MG63 (cell line): Measurements from ENCODE around the gene ARPP21. TPM values are rescaled to one million over a fixed set of nuclear protein-coding genes. Genes with fewer than 3 reads are reported as not detected.

Experiments
- DNase-seq: peaks from one replicate; pipeline ENCODE4 v3.0.0-alpha.2; 2020
- H3K27me3 ChIP-seq: fragments of 250-450 bp; sonication (Bioruptor Pico); 2 replicates; pipeline ENCODE4 v1.5.1; 2020; ENCODE audit warnings: mild to moderate bottlenecking, moderate library complexity
- H3K36me3 ChIP-seq: fragments of 250-450 bp; sonication (Bioruptor Pico); 2 replicates; pipeline ENCODE4 v1.5.1; 2020; ENCODE audit warnings: mild to moderate bottlenecking, moderate library complexity
- H3K4me3 ChIP-seq: fragments of 250-450 bp; sonication (Bioruptor Pico); 2 replicates; pipeline ENCODE4 v1.5.1; 2020; ENCODE audit warnings: mild to moderate bottlenecking, moderate library complexity
- H3K9me3 ChIP-seq: fragments of 250-450 bp; sonication (Bioruptor Pico); 2 replicates; pipeline ENCODE4 v1.5.1; 2020; ENCODE audit warnings: mild to moderate bottlenecking, moderate library complexity
- total RNA-seq: library from RNA; depleted of rRNA; stranded (reverse); fragments of >200 nt; shearing (Covaris generic); gene quantifications from 2 replicates; pipeline ENCODE4 v1.2.3, GENCODE V29; 2014; ENCODE audit warnings: low replicate concordance

The ARPP21 gene
- total RNA-seq, 1 experiment from 2014 or later, result not detected

GRCh38 chr3:35690271-35690670 lies 50.9 kb downstream of the ARPP21 start:
- Histone ChIP-seq H3K4me3 (no peak overlapping the region), H3K9me3 (no peaks in the 10 kb centered on the region), H3K36me3 (no peaks in the 10 kb centered on the region), H3K27me3 (no peaks in the 10 kb centered on the region)
- no peak for DNase-seq

DNA sequence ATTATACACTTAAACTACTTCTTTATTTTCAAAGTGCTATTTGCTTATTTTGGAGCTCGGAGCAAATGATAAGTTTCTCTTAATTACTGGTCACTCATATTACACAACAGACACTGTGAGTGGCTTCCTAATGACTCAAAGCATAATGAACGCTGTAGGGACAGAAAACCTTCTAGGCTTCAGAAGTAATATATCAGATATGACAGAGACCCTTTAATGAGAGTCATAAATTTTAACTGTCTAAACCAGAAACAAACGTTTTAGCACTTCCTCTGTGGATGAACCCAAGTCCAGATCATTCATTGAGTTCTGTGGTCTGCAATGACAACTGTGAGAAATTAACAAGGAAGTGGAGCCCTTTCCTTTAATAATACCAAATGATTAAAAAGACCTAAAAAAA lies 66.6 kb downstream of the ARPP21 start:
- Histone ChIP-seq H3K9me3 (no peaks in the 10 kb centered on the region), H3K4me3 (no peak overlapping the region), H3K36me3 (no peaks in the 10 kb centered on the region), H3K27me3 (no peaks in the 10 kb centered on the region)
- DNase-seq, result no peak

- Histone ChIP-seq H3K9me3 (no peaks in the 10 kb centered on the region), H3K4me3 (no peak overlapping the region), H3K27me3 (no peaks in the 10 kb centered on the region), H3K36me3 (no peaks in the 10 kb centered on the region)
- no peak for DNase-seq
Measured at GRCh38 chr3:35707904-35708303, 68.6 kb downstream of the ARPP21 start.

DNA sequence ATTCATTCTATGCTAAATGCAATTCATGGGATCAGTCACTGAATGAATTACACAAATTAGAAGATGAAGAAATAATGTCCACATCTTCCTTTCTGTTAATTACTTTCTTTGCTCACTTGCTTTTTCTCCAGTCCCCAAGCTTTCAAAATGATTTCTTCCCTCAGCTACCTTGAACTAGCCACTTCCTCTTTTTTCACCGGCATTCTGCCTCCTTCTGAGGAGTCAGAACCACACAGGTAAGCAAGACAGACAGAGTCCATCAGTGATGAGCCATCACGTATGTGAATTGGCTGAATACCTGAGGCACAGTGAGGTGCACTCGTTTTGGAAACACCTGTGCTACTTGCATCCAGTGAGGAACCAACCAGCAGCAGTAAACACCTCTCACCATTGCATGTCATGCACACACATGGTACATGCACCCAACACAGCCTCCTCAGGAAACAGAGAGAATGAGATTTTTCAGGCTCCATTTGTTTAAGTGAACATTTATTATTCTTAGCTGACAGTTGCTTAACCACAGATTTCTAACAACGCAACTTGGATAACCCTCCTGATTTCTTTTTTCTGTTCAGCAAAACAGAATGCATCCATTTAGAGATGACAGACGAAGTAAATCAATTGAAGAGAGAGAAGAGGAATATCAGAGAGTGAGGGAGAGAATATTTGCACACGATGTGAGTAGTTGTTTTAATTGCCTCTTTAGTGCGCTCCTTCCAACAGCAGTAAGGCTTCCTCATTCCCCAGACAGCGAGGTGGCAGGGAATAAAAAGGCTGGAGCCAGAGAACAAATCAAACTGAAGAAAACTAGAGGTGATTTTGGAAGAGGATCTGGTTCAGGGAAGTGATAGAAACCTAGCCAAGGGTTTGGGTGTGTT lies 69.3 kb downstream of the ARPP21 start:
- Histone ChIP-seq H3K9me3 (no peaks in the 10 kb centered on the region), H3K4me3 (no peak overlapping the region), H3K36me3 (no peaks in the 10 kb centered on the region), H3K27me3 (no peaks in the 10 kb centered on the region)
- DNase-seq, result no peak

- no peaks in the 10 kb centered on the region for H3K36me3 ChIP-seq
- no peaks in the 10 kb centered on the region for H3K9me3 ChIP-seq
- H3K27me3 ChIP-seq, result no peaks in the 10 kb centered on the region
- no peak for DNase-seq
- no peak overlapping the region for H3K4me3 ChIP-seq
Measured at GRCh38 chr3:35709691-35710090, 70.4 kb downstream of the ARPP21 start.

DNA sequence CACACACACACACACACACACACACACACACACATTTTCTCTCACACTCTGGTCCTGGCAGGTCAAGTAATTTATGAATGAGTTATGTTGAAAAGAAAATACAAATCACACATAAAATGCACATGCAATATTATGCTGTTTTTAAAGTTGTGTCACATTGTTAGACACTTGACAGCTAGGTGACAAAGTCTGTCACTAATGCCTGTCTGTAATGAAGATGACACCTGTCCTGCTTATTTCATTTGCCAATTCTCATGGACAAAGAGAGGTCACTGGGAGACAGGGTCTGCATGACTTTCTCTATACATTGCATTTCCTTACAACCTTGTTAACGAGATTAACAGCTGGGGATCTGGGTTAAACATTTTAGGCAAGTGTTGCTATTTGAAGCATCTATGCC lies 71.2 kb downstream of the ARPP21 start:
- no peak for DNase-seq
- Histone ChIP-seq H3K36me3 (no peaks in the 10 kb centered on the region), H3K27me3 (no peaks in the 10 kb centered on the region), H3K9me3 (no peaks in the 10 kb centered on the region), H3K4me3 (no peak overlapping the region)

DNA sequence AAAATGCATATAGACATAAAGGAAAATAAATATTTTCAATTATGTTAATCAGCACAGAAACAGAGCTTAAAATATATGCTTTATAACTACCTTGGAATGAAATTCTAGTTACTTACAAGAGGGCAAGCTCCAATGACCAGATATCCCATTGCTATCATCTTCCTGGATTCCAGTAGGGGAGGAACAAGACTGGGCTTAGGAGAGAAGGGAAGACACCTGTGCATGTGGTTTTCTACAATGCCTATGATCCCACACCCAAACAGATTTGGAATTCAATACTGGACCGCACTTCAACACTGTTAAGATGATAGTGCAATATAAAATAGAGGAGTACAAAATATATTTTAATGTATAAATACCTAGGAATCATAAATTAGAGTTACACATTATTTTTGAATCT lies 79.6 kb downstream of the ARPP21 start:
- Histone ChIP-seq H3K27me3 (no peaks in the 10 kb centered on the region), H3K9me3 (no peaks in the 10 kb centered on the region), H3K4me3 (no peak overlapping the region), H3K36me3 (no peaks in the 10 kb centered on the region)
- no peak for DNase-seq

DNA sequence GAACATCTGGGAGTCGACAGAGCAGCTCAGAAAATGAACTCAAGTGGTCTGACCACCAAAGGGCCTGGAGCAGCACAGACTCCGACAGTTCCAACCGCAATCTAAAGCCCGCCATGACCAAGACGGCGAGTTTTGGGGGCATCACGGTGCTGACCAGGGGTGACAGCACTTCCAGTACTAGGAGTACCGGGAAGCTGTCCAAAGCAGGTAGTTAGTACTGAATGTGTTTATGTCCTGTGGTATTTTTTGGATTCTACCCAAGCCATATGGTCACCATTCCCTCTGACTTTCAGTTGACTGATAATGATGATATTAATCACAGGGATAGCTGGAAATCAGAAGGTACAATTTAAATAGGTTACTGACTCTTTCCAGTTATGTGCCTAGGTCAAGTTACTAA lies 82.3 kb downstream of the ARPP21 start:
- no peak overlapping the region for H3K4me3 ChIP-seq
- no peaks in the 10 kb centered on the region for H3K27me3 ChIP-seq
- no peaks in the 10 kb centered on the region for H3K9me3 ChIP-seq
- H3K36me3 ChIP-seq, result no peaks in the 10 kb centered on the region
- no peak for DNase-seq

DNA sequence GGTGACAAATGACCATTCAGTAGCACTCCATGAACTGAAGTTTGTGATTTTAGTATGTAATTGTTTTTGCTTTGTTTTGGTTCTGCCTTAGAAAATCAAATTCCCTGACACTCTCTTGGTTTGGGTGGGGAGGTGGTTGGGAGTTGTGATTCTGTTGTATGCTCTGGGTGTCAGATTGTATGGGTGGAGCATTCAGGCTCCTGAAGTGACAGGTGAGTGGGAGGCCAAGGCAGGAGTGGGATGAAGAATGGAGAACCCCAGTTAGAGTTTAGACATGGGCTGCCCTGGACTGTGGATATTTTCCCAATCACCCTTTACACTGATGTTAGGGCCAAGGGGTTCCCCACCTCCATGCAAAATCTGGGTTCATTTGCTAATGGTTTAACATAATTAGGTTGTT lies 83.6 kb downstream of the ARPP21 start:
- no peak overlapping the region for H3K4me3 ChIP-seq
- H3K36me3 ChIP-seq, result no peaks in the 10 kb centered on the region
- no peaks in the 10 kb centered on the region for H3K9me3 ChIP-seq
- DNase-seq, result no peak
- no peaks in the 10 kb centered on the region for H3K27me3 ChIP-seq

GRCh38 chr3:35723480-35724097 lies 84.3 kb downstream of the ARPP21 start:
- Histone ChIP-seq H3K36me3 (no peaks in the 10 kb centered on the region), H3K27me3 (no peaks in the 10 kb centered on the region), H3K4me3 (no peak overlapping the region), H3K9me3 (no peaks in the 10 kb centered on the region)
- DNase-seq, result no peak

- H3K27me3 ChIP-seq, result no peaks in the 10 kb centered on the region
- no peak for DNase-seq
- H3K9me3 ChIP-seq, result no peaks in the 10 kb centered on the region
- H3K36me3 ChIP-seq, result no peaks in the 10 kb centered on the region
- H3K4me3 ChIP-seq, result no peak overlapping the region
Measured at GRCh38 chr3:35724106-35724505, 84.8 kb downstream of the ARPP21 start.

- DNase-seq, result no peak
- H3K4me3 ChIP-seq, result no peak overlapping the region
- no peaks in the 10 kb centered on the region for H3K27me3 ChIP-seq
- H3K36me3 ChIP-seq, result no peaks in the 10 kb centered on the region
- no peaks in the 10 kb centered on the region for H3K9me3 ChIP-seq
Measured at GRCh38 chr3:35727179-35727578, 87.9 kb downstream of the ARPP21 start.

- Histone ChIP-seq H3K36me3 (no peaks in the 10 kb centered on the region), H3K27me3 (no peaks in the 10 kb centered on the region), H3K9me3 (no peaks in the 10 kb centered on the region), H3K4me3 (no peak overlapping the region)
- no peak for DNase-seq
Measured at GRCh38 chr3:35733341-35733740, 94.0 kb downstream of the ARPP21 start.

GRCh38 chr3:35733864-35734263 lies 94.5 kb downstream of the ARPP21 start:
- Histone ChIP-seq H3K4me3 (no peak overlapping the region), H3K27me3 (no peaks in the 10 kb centered on the region), H3K9me3 (no peaks in the 10 kb centered on the region), H3K36me3 (no peaks in the 10 kb centered on the region)
- DNase-seq, result no peak

- no peak for DNase-seq
- Histone ChIP-seq H3K27me3 (no peaks in the 10 kb centered on the region), H3K36me3 (no peaks in the 10 kb centered on the region), H3K4me3 (no peak overlapping the region), H3K9me3 (no peaks in the 10 kb centered on the region)
Measured at GRCh38 chr3:35737080-35737479, 97.8 kb downstream of the ARPP21 start.

DNA sequence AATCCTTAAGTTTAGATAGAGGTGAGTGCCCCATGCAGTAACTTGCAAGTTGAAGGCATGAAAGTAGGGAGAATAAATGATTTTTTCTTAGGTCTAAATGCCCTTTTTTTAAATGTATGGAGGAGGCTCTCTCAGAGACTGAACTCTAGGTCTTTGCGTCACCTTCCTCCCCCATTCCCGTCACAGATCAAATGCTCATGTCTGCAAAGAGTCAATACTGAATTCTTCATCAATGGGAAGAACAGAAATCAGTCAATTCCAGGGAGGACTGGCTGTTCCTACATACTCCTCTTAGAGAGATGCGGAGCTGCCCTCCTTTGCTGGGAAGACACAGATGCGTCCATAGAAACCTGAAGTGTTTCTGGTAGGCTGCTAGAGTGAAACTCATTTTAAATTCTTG lies 98.2 kb downstream of the ARPP21 start:
- H3K4me3 ChIP-seq, result no peak overlapping the region
- H3K36me3 ChIP-seq, result no peaks in the 10 kb centered on the region
- H3K9me3 ChIP-seq, result no peaks in the 10 kb centered on the region
- H3K27me3 ChIP-seq, result no peaks in the 10 kb centered on the region
- DNase-seq, result no peak

- no peak overlapping the region for H3K4me3 ChIP-seq
- H3K9me3 ChIP-seq, result no peaks in the 10 kb centered on the region
- no peaks in the 10 kb centered on the region for H3K27me3 ChIP-seq
- no peak for DNase-seq
- no peaks in the 10 kb centered on the region for H3K36me3 ChIP-seq
Measured at GRCh38 chr3:35737934-35738706, 98.8 kb downstream of the ARPP21 start.
